ENCODE results near the gene MAD1L1.

The MAD1L1 gene

DNA sequence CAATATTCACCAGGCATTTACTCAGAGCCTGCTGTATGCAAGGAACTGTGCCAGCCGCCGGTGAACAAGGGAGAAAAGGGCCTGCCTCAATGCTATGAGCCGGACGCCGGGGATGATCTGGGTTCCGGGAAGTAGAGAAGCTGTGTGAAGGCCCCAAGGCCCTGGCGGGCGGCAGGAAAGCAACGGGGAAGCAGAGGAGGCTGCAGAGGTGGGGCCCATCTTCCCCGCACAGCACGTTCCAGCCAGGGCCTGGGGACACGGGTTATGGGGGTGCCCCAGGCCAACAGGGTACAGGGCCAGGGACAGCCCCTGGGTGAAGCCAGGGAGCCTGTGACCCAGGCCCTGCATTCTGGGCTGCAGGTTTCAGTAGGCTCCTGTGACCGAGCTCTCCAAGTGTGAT, 179.3 kb downstream of the MAD1L1 start:
- DNase-seq = no peak

DNA sequence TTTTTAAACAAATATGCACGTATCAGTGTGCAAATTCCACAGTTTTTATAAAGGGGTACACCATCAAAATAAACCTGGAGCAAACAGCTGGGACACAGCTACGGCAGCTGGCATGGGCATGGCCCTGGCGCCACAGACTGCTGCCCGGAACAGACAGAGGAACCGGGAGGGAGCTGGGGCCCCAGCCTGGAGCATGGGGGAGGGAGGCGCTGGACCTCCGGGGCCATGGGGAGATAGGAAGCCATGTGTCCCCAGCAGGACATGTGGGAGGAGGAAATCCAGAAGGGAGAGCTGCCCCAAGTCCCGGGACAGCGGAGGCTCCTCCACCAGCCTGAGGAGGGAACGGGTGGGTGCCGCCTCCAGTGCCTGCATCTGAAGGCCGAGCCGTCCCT, 180.1 kb downstream of the MAD1L1 start:
- DNase-seq = no peak

DNA sequence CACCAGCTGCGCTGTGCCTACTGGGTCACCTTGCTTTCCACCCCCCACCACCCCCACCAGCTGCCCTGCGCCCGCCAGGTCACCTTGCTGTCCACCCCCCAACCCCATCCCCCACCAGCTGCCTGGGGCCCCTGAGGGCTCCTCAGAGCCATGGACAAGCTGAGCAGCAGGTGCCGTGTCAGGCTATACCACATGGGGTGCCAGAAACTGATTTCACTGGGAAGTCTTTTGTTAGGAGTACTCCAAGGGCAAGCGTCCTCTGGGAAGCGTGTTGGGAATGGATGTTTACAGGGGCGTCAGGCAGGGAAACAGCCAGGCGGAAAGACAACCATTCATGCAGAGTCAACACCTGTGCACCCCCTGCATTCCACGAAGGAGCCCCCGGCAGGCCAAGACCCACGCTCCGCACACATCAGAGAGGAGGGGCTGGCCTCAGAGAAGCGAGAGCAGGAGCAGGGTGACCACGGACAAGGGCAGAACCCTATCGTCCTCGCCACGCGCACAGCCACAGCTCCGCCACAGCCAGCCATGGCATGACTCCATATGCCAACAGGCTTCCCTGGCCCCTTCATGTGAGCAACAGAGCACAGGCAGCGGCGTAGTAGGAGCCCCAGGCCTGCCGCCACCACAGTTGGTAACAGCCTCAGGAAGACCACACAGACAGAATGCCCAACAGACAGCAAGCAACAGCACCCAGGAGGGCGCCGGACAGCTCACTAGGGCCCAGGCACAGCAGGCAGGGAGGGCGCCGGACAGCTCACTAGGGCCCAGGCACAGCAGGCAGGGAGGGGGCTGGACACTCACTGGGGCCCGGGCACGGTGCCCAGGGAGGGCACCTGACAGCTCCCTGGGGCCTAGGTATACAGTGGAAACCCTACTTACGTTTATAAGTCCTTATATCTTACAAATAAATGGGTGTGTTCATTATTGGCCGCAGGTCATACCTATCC, 180.8 kb downstream of the MAD1L1 start:
- DNase-seq = no peak

DNA sequence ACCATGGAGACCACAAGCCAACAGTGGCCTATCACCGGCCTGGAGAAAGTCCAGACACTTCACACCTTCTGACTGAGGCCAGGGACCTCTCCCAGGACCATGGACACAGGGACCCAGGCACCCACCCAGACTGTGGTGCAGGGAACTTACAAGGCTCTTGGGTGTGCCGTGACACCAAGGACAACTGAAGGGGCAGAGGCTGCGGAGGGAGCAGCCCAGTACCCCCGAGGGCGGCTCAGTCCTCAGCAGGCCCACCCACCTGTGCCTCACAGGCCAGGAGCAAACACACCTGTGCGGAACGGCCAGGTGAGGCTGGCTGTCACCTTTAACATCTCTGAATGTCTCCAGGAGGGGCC, 182.3 kb downstream of the MAD1L1 start:
- no peak for DNase-seq

DNA sequence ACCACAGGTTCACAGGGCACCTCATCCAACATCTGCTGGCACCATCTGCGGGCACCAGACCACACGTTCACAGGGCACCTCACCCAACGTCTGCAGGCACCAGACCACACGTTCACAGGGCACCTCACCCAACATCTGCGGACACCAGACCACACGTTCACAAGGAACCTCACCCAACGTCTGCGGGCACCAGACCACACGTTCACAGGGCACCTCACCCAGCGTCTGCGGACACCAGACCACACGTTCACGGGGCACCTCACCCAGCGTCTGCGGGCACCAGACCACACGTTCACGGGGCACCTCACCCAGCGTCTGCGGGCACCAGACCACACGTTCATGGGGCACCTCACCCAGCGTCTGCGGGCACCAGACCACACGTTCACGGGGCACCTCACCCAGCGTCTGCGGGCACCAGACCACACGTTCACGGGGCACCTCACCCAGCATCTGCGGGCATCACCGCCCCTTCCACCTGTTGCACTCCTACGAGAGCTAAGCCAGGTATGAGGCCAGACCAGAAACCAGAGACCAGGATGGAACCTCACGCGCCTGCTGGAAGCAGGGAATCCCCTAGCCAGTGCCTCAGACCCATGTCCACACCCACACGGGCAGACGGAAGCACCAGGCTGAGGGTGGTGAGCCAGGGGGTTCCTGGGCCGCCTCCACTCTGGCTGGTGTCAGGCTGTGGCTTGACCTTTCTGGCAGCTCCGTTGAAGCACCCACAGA, 182.8 kb downstream of the MAD1L1 start:
- DNase-seq = no peak

DNA sequence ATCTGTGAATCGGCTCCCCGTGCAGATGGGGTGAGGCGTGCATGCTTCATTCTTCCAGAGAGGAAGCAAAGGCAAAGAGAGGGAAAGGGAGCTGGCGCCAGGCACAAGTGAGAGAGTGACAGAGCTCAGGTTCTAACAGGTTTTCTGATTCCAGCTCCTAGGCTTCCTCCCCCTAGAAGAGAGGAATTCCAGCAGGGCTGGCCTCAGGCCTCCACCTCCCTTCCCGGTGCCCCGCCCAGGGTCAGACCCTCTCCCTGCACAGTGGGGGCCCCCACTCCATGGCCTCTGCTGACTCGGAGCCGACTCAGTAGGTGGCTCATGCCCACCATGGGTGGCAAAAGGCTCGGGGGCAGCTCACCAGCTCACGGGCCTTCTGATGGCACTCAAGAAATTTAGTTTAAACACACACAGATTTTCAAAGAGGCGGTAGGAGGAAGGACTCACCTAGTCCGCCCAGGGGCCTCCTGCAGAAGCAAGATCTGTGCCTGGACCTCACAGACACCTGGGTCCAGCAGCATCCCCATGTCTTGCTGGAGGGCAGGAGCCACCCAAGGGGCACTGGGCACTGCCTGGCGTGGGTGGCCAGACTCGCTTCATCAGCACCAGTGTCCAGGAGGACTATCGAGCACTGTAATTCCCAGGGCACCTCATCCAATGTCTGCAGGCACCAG, 183.5 kb downstream of the MAD1L1 start:
- no peak for DNase-seq

DNA sequence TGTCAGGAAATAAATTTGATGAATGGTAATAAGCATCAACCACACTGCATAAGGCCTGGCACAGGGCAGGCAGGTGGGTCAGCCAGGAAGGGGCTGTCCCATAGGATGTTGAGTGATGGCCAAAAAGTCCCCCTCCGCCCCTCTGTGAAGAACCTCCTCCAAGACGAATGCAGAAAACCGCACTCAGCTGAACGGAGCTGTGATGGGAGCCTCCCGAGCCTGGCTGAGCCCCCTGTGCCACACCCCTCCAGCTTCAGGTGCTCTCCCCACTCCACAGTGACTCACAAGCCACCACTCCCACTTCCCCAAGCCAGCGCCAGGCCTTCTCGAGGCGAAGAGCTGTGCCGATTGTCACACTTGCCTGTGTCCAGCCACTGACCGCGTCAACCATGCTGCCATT, 184.2 kb downstream of the MAD1L1 start:
- no peak for DNase-seq

DNA sequence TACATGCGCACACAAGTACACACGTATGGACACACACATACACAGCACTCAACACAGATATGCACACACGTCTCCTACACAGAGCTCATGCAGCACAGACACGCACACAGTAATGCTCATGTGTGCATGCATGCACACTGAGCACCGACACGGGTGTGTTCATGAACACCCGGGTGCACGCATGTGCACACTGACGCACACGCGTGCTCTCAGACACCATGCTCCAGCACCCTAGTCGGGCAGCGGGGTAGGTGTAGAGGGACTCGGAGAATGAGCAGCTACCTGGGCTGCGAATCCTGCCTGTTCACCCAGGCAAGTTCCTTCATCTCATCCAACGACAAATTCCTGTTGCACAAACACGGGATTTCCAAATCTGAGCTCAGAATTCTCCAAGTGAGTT, 184.7 kb downstream of the MAD1L1 start:
- DNase-seq = no peak

DNA sequence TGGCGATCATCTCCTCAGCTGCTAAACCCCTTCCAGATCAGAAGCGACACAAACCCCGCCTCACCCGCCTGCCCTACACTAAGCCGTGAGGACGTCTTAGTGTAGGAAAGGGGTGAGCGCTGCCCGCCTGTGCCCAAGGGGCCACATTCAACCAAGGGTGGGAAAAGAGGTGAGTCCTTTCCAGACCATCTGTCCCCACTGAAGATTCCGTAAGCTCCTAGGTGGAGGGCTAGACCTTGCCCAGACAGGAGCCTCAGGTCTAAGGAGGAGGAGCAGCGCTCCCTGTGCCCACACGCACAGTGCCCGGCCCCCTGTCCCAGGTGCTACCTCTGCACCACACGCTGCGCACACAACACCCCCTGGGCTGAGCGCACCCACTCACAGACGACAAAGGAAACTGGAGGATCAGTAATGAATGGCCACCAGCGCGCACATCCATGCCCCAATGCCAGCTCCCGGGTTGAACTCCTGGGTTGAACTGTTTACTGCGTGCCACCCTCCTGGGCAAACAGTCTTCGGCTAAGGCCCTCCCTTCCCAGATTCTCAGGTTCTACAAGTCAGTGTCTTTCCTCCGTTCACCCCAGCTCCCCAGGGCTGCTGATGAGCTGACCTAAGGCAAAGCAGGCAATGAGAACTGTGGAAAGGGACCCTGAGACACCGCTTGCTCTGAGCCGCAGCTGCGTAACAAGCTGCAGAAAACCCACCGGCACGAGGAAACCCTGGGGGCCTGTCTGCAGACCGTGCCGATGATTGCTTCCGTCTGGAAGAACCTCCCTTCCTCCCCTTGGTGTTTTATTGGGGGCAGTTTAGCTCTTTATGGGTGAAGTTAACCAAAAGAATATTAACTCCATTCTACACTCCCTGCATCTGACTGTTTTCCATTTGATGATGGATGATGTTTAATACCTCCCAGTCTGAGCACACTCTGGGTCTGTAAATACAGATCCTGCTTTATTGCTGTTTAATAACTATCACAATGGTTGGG, 185.9 kb downstream of the MAD1L1 start:
- DNase-seq = no peak

DNA sequence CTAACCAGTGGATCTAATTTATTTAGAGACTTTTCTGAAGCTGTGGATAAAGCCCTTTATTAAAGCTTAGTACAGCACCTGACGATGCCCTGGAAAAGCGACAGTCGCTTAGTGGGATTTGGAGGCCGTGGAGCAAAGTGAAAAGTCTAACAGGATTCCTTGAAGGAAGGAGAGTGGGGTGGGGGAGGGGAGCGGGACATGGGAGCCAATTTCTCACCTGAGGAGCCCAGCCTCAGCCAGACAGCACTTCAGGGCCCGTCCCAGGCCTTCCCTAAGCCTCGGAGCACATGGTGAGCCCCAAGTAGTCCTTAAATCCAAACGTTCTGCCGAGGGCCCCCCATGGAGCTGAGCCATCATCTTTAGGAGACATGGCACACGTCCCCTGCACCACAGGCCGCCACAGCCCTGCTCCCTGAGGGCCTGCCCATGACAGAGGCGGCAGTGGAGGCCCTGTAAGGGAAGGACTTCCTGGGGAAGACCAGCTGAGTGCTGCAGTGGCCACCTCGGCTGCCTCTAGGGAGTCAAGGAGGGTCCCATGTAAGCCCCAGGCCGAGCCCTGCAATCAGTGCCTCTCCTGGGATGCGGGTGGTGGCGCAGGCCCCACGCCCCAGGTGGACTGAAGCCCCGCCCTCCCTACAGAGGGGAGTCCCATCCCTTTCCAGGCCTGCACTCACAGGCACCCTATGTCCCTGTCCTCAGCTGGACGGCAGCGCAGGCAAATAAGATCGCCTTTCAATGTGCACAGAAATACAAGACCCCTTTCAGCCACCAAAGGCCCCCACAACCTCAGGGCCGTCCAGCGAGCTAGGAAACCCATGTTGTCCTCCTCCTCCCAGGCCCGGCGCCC, 187.0 kb downstream of the MAD1L1 start:
- no peak for DNase-seq

DNA sequence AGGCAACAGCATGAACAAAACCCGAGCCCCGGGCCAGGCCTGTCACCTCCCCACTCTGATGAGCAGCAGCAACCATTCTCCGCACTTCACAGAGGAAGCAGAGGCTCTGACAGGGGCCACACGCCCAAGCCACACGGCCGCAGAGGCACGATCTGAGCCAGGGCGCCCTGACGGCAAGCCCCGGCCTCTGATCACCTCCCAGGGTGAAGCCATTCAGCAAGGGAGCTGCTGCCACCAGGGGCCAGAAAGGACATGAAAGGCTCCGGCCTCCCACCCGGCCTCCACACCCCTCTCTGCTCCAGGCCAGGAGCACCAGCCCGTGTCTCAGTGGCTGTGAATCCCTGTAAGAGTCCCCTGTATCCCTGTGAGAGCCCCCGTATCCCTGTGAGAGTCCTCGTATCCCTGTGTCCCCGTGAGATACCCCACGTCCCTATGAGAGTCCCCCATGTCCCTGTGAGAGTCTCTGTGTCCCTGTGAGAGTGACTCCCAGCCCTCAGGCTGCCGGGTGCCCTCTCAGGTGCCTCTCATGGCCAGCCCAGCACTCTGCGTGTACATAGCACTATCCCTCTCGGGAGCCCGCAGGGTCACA, 187.8 kb downstream of the MAD1L1 start:
- DNase-seq = no peak

DNA sequence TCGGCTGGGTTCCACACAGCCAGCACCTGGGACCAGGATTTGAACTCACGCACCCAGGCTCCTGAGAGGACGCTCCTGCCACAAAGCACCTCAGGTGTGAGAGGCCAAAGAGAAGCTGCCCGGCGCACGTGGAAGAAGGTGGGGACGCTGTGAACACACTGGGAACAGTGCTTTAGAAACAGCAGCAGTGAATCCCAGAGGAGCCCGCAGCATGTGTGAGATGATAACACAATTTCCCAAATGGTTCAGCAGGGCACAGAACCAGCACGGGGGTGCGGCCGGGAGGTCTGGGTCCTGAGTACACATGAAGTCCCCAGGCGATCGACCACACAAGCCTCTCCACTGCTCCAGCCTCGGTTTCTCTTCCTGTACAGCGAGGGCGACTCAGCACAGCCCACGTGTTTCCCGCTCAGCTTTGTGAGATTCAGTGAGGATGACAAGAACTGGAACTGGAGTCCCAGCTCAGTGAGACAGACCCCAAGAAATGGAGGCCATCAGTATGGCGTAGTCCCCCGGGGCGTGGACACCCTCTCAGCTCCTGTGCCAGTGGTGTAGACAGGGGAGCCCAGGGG, 188.3 kb downstream of the MAD1L1 start:
- DNase-seq = no peak

DNA sequence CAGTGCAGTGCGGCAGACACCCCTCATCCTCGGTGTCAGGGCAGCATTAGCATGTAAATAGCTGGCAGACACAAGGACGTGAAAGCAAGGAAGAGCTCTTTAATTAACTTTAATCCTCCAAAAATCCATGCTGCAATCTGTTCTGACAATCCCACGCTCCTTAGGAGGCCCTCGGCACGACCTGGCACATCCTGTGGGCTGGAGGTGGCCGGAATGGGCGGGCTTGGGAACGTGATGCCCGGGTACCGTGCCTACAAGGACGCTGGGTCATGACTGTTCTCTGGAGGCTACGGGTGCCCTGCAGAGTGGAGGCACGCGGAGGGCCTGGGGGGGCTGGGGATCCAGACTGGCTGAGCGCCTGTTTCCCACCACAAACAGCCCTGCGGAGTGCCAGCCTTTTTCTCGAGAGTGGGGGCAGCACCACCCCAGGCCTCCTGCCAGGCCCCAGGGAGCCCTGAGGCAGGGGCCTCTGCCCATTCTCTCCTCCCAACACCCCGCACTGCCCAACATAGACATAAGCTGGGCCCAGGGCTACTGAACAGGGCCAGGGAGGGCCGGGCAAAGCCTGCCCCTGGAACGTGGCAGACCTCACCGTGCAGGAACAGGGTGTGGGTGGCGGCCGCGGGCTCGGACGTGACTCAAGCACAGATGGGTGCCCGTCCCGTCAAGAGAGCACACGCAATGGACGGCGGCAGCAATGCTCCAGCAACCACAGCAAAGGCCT, 189.3 kb downstream of the MAD1L1 start:
- no peak for DNase-seq

DNA sequence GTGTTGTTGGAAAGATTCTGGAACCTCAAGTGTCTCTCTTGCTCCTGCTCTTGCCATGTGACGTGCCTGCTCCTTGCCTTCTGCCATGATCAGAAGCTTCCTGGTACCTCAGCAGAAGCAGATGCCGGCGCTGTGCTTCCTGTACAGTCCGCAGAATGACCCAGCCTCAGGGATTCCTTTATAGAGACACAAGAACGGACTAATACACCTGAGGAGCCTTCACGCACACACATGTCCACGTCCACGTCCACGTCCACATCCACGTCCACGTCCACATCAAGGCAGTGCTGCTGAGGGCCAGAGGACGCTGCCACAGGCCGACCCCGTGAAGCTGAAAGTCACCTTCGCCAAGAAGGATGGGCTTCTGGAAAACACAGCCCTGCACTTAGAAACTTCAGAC, 190.1 kb downstream of the MAD1L1 start:
- DNase-seq = no peak

DNA sequence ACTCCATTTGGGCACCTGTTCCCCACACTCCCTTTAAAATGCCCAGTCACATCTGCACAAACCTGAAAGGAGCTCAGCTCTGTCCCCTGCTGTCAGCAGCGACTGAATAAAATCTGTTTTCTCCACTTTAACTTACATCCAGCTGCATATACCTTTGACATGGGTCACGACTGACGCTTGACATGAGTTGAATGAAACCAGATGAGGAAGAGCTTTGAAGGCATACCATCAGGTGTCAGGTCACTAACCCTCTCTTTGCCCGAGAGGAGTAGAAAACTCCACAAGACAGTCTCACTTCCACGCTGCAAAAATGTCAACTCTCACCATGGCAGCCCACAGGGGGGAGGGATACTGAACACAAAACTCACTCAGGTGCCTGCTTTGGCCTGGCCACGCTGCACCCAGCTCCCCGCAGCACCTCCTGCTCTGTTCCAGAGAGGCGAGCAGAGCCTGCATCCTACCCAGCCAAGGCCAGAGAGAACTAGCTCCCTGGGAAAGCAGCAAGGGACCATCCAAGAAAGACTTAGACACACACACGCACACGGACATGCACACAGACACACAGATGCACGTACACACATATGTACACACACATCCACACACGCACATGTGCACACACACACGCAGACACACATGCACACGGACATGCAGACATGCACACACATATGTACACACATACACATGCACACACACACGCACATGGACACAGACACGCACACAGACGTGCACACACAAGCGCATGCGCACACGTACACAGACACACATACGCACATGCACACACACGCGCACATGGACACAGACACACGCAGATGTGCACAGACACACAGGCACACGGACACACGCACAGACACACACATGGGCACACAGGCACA, 191.0 kb downstream of the MAD1L1 start:
- no peak for DNase-seq

DNA sequence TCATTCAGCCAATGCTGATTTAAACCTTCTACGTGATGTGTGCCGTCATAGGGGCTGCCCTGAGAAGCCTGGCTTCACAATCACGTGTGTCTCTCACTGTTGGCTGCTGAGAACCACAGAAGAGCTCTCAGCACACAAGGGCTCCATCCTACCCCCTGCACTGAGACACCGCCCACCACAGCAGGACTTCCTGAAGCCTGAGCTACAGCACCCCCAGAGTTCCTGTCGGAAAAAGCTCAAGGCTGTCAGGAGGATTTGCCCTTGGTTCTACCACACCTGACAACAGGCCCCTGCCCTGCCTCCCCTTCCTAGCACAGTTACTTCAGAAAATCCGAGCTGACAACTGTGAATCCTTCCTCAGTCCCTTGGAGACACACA, 191.9 kb downstream of the MAD1L1 start:
- DNase-seq = no peak

DNA sequence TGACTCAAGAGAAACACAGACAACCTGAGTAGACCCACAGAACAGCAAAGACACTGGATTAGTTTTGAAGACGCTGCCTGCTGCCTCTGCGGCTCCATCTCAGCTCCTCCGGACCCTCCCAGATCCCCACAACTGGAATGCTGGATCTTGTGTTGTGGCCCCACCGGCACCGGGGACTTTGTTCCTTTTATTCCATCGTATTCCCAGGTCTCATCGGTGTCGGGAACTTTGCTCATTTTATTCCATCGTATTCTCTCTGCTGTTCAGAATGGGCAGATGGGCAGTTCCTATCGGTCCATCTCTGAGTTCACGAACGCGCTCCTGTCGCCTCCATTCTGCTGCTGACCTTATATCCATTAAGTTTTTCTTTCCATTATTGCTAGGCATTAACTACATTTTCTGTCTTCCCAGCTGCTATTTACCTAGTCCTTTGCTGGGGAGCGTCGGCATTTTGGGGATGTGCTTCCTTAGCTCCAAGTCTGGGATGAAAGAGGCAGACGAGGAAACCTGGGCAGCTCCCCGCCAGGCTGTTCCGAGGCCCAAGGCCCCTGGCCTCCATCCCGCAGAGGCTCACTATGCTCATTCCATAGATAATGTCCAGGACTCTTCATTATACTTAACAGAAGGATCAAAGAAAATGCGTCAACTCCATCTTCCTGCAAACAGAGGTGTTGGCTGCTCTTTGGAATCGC, 192.4 kb downstream of the MAD1L1 start:
- DNase-seq = no peak

DNA sequence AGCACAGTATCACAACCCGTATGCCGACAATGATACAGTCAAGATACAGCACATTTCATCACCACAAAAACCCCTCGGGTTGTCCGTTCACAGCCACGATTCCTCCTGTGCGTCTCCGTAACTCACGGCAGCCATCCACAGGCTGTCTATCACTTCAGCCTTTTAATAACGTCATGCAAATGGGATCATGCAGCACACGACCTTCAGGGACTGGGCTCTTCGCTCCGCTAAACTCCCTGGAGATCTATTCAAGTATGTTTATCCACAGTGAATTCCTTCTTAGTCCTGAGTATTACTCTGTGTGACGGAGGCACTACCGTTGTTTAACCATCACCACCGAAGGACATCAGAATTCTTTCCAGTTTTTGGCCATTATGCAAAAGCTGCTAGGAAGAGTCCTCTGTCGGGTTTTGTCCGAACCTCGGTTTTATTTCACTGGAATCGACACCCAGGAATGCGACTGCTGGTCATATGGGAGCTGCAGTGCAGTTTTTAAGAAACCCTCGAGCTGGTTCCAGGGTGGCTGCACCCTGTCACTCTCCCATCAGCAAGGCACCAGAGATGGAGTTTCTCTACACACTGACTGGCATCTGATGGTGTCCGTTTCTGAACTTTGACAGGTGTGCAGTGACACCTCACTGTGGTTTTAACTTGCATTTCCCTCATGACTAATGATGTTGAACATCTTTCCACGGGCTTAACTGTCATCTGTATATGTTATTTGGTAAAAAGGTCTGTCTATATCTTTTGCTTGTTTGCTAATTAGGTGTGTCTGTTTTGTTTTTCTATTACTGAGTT, 193.6 kb downstream of the MAD1L1 start:
- DNase-seq = no peak
